Liver (tissue), 3 donors: Measurements from ENCODE around the gene DYNLL2.

Source experiments
- ATF3 ChIP-seq: IDR thresholded peaks from 2 replicates; pipeline ENCODE4 v1.6.1; 2016; ENCODE audit warnings: antibody characterized with exemption
- CTCF ChIP-seq: fragments of 150-350 bp; IDR thresholded peaks from 2 replicates; pipeline ENCODE4 v1.5.1; 2017; ENCODE audit warnings: improper control_type of control experiment, low read depth, low read length; ENCODE audit not compliant: missing input control
- EGR1 ChIP-seq, 2 donors: IDR thresholded peaks; 2 replicates each; pipeline ENCODE4 v1.6.1; 2016 to 2018; ENCODE audit warnings: antibody characterized with exemption in 2 of 2, low read depth in 2 of 2
- FOXA1 ChIP-seq: IDR thresholded peaks from 2 replicates; pipeline ENCODE4 v1.6.1; 2016; ENCODE audit warnings: antibody characterized with exemption
- MAX ChIP-seq: IDR thresholded peaks from 2 replicates; pipeline ENCODE4 v1.6.1; 2016; ENCODE audit warnings: antibody characterized with exemption
- RAD21 ChIP-seq, 2 donors: IDR thresholded peaks; 2 replicates each; pipeline ENCODE4 v1.6.1; 2016; ENCODE audit warnings: antibody characterized with exemption in 2 of 2, mild to moderate bottlenecking in 2 of 2
- REST ChIP-seq: IDR thresholded peaks from 2 replicates; pipeline ENCODE4 v1.6.1; 2016; ENCODE audit warnings: antibody characterized with exemption, mild to moderate bottlenecking
- SP1 ChIP-seq: IDR thresholded peaks from 2 replicates; pipeline ENCODE4 v1.6.1; 2018; ENCODE audit warnings: antibody characterized with exemption, mild to moderate bottlenecking
- TAF1 ChIP-seq: conservative IDR thresholded peaks from 2 replicates; pipeline ENCODE4 v1.6.1; 2016; ENCODE audit warnings: antibody characterized with exemption, mild to moderate bottlenecking
- YY1 ChIP-seq: IDR thresholded peaks from 2 replicates; pipeline ENCODE4 v1.6.1; 2016; ENCODE audit warnings: antibody characterized with exemption, mild to moderate bottlenecking
- donor health status: healthy.
- donor health status: healthy.

- TF ChIP-seq YY1 (no peak), CTCF (no peak), TAF1 (no peak), ATF3 (no peak), RAD21 (IDR thresholded peaks at IDR 0.05) (no peak), FOXA1 (no peak), MAX (no peak), REST (no peak), SP1 (no peak), EGR1 (IDR thresholded peaks at IDR 0.05; ENCODE audit: low read depth in 2 of 2) (no peak)
Observed at GRCh38 chr17:58088624-58089023, 5.4 kb downstream of the DYNLL2 start.
